GM20000 (cell line): ENCODE measurements around the gene MTM1.
A peak's percentile ranks its signal among the peaks of the same experiment; 100 is the strongest.

ENCODE experiments used
- DNase-seq: peaks from one replicate; pipeline ENCODE4 v3.0.0; 2012; ENCODE audit warnings: low spot score
- CTCF ChIP-seq: IDR thresholded peaks from 2 replicates; pipeline ENCODE4 v1.5.1; 2012; ENCODE audit warnings: mild to moderate bottlenecking, control low read depth; ENCODE audit errors: extremely low read depth, missing control alignments

MTM1 gene

GRCh38 chrX:150544222-150544787, 24.1 kb upstream of the MTM1 start:
- peak; percentile 28 for DNase-seq
- TF ChIP-seq CTCF = no peak

GRCh38 chrX:150544835-150545770, 23.3 kb upstream of the MTM1 start:
- DNase-seq = no peak
- no peak for TF ChIP-seq CTCF

GRCh38 chrX:150546711-150547153, 21.7 kb upstream of the MTM1 start:
- no peak for TF ChIP-seq CTCF
- no peak for DNase-seq

GRCh38 chrX:150547375-150548115, 20.9 kb upstream of the MTM1 start:
- DNase-seq = peak; percentile 44
- TF ChIP-seq CTCF = no peak

- no peak for TF ChIP-seq CTCF
Measured at GRCh38 chrX:150548251-150548650, 20.2 kb upstream of the MTM1 start.

GRCh38 chrX:150548684-150549083, 19.7 kb upstream of the MTM1 start:
- DNase-seq = no peak

More at GRCh38 chrX:150548251-150548650, 20.2 kb upstream of the MTM1 start:
- DNase-seq = no peak

More at GRCh38 chrX:150548684-150549083, 19.7 kb upstream of the MTM1 start:
- no peak for TF ChIP-seq CTCF
